ENCODE results near the gene FRS2.

DNA sequence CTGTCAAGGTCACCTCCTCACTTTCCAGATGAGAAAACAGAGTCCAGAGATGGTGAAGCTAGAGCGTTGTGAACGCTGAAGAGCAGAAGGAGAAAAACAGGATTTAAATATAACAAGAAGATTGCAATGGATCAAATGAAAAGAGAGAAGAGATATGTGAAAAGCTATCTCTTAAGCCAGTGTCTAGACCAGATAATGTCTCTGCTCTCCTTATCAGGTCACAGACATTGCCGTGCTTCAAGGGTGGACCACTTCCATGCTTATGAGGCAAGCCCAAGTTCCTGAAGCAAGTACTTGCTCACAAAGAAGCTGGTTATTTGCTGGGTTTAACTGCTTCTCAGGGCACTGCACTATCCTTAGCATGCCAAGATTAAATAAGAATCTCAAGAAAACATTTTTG lies 31.6 kb upstream of the FRS2 start:
- TF ChIP-seq EZH2 (IDR thresholded peaks at IDR 0.05) = no peak
- TF ChIP-seq POLR2AphosphoS5 (IDR thresholded peaks at IDR 0.05; ENCODE audit: borderline replicate concordance, low read depth, low read length) = no peak
